Right cardiac atrium (tissue), 5 donors: ENCODE data around the gene TRIM65. TPM values are rescaled to one million over a fixed set of nuclear protein-coding genes. Genes with fewer than 3 reads are reported as not detected.
A peak's percentile ranks its signal among the peaks of the same experiment; 100 is the strongest.

Source experiments
- ATAC-seq, 2 donors: fragments of 200-7000 bp; cut with Tn5 transposase; one replicate each; pipeline versions ENCODE4 v1.8.0 to v1.9.1; 2020; ENCODE audit warnings: moderate library complexity in 2 of 2, mild to moderate bottlenecking in 1 of 2
- DNase-seq, 3 donors: peaks; one replicate each; pipeline ENCODE4 v3.0.0-alpha.2; 2020
- H3K27ac ChIP-seq: one replicate; pipeline ENCODE4 v1.5.1; 2013; ENCODE audit warnings: mild to moderate bottlenecking, low read length, control low read depth, moderate library complexity
- H3K27me3 ChIP-seq: one replicate; pipeline ENCODE4 v1.6.1; 2013; ENCODE audit not compliant: control insufficient read depth, insufficient read depth
- H3K4me1 ChIP-seq: one replicate; pipeline ENCODE4 v1.6.1; 2013; ENCODE audit warnings: low read length; ENCODE audit not compliant: control insufficient read depth, insufficient read depth
- H3K4me3 ChIP-seq: one replicate; pipeline ENCODE4 v1.5.1; 2013; ENCODE audit warnings: low read length, control low read depth
- H3K9me3 ChIP-seq: one replicate; pipeline ENCODE4 v1.6.1; 2013; ENCODE audit warnings: low read length; ENCODE audit not compliant: control insufficient read depth
- WGBS: extraction: QIAGEN DNeasy Blood & Tissue Kit; methylation state at CpG from one replicate; pipeline ENCODE4 v1.1.7; 2013; 5-methylcytosine and 5-hydroxymethylcytosine counted together
- intact Hi-C, 4 donors: fragments of 100-400 bp; cut with DNase I; formaldehyde crosslinking; loops; one replicate each; pipeline versions ENCODE4 v1.11.0 to v1.14.0; 2022 to 2023
- polyA plus RNA-seq: library from polyadenylated mRNA; stranded (reverse); fragments of 200-250 nt; gene quantifications from one replicate; pipeline ENCODE4 v1.2.3, GENCODE V29; 2013
- total RNA-seq, 4 donors: library from RNA; stranded (reverse); fragmentation: NEBNext Ultra II Directional; extraction: Animal tissue kit (Norgen Biotek cat#: 25700); gene quantifications; one replicate each; pipeline ENCODE4 v1.2.1, GENCODE V29; 2021
- donor health status: healthy with polysubstance abuse.
- donor health status: DM: no; HTN: yes; CAD: no.
- donor health status: DM: no; HTN: no; CAD: no.
- donor health status: DM: no; HTN: yes; CAD: no; lungs with severe emphysema.
- donor health status: DM: yes; HTN: yes; CAD: no.

TRIM65 gene
- total and polyA plus RNA-seq, 5 donors = 5.7 to 10.7 (median 7.9) TPM

DNA sequence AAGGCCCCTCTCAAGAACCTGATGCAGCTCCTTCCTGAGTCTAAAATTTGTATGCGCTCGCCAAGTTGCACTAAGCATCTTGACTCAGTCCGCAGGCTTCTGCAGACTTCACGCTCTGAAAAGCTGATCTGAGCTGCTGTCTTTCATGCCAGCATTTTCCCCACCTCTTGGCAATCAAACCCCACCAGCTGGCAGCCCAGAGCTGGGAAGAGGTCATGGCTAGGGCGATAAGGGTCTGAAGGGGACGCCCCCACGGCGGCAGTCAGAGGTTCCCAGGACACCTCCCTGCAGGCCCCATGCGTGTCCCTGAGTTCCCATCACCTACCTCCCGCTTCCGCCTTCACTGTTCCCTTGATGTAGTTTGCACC, 47.5 kb downstream of the TRIM65 start:
- no peak overlapping the region for H3K4me3 ChIP-seq
- ATAC-seq (no peak), DNase-seq (peak in 1 of 3 donors; percentile 66)
- peak overlapping the region; percentile 71 for H3K27ac ChIP-seq
- intact Hi-C loops = no loop called here
- 56% methylated on average over 11 of the region's 11 CpGs for WGBS
- peaks cover 21% of the 10 kb centered on the region for H3K4me1 ChIP-seq
- H3K9me3 ChIP-seq = no peaks in the 10 kb centered on the region
- H3K27me3 ChIP-seq = no peaks in the 10 kb centered on the region

DNA sequence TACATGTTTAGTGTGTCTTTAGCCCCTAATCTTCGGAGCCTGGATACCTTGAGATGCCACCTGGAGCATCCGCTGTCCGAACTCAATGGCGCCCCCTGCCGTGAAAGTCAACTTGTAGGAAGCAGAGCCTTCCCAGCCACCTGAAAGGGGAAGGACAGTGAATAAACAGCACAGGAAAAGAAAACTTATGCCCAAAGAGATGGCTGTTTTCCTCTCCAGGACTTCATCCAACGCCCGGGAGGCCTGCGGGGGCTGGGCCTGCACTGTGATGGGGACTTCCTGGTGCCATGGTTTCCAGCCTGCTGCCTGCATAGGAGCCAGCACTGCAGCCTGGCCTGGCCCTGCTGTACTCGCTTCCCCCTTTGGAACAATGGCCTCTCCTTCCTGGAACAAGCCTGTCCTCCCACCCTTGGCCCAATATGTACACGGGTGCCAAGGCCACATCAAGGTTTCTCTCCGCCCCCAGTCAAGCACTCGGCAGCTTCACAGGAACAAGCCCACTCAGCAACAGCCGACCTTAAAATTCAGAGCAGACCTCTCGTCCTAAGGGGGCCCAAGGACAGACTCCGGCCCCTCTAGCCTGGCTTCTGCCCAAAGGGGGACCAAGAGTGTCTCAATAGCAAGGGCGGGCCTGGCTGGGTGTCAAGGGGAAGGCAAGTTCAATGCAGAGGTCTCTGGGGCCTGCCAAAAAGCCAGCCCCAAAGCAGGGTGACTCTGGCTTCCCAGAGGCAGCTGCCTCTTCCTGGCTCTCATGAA, 48.0 kb downstream of the TRIM65 start:
- H3K9me3 ChIP-seq = no peaks in the 10 kb centered on the region
- peak; percentile 71 to 77 for ATAC-seq
- H3K27ac ChIP-seq = peak overlapping the region; percentile 71
- no peak overlapping the region for H3K4me3 ChIP-seq
- peaks cover 19% of the 10 kb centered on the region for H3K4me1 ChIP-seq
- 37% methylated on average over 16 of the region's 16 CpGs for WGBS
- H3K27me3 ChIP-seq = no peaks in the 10 kb centered on the region
- peak; percentile 84 to 91 (median 86) for DNase-seq
- intact Hi-C loops = no loop called here

DNA sequence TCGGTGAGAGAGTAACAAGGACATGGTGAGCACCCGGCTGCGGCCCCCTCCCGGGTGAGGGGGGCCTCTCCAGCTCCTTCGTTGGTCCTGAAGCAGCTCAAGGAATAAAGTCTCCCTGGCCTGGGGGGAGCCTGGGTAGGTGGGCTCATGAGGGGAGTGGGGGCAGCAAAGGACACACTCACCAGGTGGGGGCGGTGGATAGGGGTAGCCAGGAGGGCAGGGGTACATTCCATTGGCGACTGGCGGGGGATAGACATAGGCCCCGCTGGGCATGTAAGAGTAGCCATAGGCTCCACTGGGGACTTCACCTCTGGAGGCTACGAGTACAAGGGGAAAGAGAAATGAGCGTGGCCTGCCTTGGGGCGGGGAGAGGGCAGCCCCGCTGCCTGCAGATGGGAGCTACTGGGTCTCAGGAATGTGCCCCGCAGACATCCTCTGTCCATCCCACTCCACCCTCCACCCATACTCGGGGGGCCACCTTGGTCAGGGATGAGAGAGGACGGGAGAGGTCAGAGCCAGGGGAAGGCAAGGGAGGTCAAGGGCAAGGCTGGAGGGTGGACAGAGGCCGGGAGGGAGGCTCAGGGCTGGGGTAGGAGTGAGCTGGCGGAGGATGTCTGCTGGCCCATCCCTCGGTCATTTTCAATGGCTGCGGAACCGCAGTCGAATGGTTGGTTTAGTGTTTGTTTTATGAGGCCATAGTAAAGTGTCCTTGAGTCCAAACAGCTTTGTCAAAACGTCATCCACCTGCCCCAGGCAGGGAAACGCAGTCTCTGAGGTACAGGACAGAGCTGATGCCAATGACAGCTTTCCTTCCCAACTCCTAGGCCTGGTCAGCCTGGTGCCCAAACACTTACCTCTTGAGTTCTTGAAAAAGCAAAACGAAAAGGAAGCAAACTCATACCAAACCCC, 48.9 kb downstream of the TRIM65 start:
- peak overlapping the region; percentile 71 for H3K27ac ChIP-seq
- H3K4me1 ChIP-seq = peaks cover 19% of the 10 kb centered on the region
- H3K9me3 ChIP-seq = no peaks in the 10 kb centered on the region
- DNase-seq (no peak), ATAC-seq (no peak)
- H3K4me3 ChIP-seq = no peak overlapping the region
- H3K27me3 ChIP-seq = no peaks in the 10 kb centered on the region
- intact Hi-C loops = no loop called here
- WGBS = 84% methylated on average over 25 of the region's 25 CpGs

DNA sequence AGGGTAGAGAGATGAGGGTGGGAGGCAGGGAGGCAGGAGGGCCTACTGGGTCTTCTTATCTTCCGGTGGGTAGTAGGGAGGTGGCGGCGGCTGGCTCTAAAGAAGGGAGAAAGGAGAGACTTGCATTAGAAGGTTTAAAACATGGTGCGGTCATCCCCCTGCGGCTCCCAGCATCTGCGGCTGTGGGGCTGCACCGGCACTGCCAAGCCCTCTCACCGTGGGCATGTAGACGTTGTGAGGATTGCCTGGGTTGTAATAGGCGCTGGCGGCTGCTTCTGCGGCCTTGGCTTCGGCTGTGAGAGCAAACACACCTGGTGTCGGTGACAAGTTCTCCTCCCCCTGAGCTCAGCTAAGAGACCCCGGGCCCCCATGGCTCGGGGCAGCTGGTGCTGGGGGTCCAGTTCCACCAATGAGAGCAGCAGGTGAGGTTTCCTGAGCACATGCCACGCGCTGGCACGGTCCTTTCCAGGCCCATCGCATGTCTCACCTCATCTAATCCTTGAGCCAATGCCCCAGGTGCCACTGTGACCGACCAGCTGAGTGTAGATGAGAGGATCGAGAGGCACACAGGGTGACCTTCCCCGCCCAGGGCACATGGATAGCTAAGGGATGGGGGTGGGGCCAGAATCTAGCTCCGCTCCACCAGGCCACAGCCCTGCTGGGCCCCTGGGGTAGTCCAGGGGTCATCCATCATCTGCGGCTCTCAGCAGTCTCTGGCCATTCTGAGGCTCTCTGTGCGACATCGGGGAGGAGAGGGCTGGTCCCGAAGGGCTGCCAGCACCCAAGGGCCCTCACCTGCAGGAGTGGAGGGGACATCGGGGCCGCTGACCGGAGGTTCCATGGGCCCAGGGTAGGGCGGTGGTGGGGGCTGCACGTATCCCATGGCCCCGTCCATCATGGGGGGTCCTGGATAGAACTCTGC, 49.8 kb downstream of the TRIM65 start:
- Histone ChIP-seq H3K27ac (peak overlapping the region; percentile 11), H3K4me3 (no peak overlapping the region), H3K4me1 (peaks cover 19% of the 10 kb centered on the region), H3K9me3 (no peaks in the 10 kb centered on the region), H3K27me3 (no peaks in the 10 kb centered on the region)
- WGBS = 84% methylated on average over 34 of the region's 34 CpGs
- intact Hi-C loops = no loop called here
- DNase-seq (peak in 1 of 3 donors; percentile 63), ATAC-seq (no peak)

DNA sequence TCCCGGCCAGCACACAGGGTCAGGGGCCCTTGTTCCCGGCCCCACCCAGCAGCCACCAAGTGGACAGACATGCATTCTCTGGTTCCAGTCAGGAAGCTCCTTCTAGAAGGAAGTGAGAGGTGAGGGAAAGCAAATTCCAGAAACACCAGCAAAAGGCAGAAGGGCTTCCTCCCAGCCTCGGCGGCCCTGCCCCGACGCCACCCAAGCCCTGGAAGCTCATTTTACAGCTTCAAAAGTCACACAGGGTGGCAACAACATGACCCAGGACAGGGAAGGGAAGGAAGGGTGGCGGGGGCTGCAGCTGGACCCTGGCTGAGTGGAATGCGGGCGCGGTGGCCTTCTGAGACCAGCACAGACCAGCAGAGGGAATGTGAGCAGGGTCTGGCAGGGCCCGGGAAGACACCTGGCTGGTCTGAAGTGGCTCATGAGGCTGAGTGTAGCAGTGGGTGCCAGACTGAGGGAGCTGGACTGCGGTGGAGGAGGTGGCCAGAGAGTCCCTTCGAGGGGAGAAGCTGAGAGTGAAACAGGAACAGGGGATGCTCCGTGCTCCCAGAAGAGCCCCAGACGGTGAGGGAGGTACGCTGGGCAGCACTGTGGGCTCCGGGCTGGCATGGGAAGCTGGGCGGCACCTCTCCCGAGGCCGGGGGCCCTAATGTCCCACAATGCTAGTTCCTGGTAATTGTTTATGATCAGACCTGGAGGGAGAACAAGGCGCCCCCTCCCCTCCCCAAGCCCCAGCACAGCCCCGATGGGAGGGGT, 50.6 kb downstream of the TRIM65 start:
- no peak for DNase-seq
- 58% methylated on average over 22 of the region's 22 CpGs for WGBS
- Histone ChIP-seq H3K27me3 (no peaks in the 10 kb centered on the region), H3K27ac (peak overlapping the region; percentile 19), H3K4me3 (no peak overlapping the region), H3K9me3 (no peaks in the 10 kb centered on the region), H3K4me1 (peaks cover 19% of the 10 kb centered on the region)
- peak in 1 of 2 donors; percentile 1 for ATAC-seq
- intact Hi-C loops = no loop called here

DNA sequence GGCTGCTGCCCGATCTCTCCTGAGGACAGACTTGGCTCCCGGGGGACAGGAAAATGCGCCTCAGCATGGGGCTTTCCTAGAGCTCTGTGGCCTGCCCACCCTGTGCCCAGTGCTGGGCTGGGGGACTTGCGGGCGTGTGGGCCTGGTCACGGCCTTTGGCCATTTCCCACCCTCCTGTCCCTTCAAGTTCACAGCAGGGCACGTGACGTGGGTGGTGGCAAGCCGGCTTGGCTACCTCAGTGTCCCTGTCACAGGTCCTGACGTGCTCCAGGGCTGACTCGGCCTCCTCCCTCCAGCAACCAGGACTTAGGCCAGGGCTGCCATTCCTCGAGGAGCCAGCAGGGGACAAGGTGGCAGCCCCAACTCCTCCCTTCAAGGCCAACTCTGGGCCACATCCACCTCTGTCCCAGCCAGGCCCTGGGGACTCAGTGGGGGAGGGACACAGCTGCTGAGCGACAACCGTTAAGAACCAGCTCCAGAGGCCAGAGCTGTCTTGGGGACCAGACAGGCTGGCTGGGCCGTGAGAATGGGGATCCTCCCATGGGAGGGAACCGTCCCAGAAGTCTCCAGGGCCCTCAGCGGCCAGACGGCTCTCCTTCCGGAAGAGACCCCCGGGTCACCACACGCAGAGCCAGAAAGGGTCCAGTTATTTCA, 51.6 kb downstream of the TRIM65 start:
- intact Hi-C loops = no loop called here
- 23% methylated on average over 21 of the region's 21 CpGs for WGBS
- Histone ChIP-seq H3K9me3 (no peaks in the 10 kb centered on the region), H3K27me3 (no peaks in the 10 kb centered on the region), H3K4me1 (peaks cover 19% of the 10 kb centered on the region), H3K4me3 (no peak overlapping the region), H3K27ac (peak overlapping the region; percentile 86)
- ATAC-seq = peak; percentile 66 to 70
- peak; percentile 88 to 93 (median 92) for DNase-seq

DNA sequence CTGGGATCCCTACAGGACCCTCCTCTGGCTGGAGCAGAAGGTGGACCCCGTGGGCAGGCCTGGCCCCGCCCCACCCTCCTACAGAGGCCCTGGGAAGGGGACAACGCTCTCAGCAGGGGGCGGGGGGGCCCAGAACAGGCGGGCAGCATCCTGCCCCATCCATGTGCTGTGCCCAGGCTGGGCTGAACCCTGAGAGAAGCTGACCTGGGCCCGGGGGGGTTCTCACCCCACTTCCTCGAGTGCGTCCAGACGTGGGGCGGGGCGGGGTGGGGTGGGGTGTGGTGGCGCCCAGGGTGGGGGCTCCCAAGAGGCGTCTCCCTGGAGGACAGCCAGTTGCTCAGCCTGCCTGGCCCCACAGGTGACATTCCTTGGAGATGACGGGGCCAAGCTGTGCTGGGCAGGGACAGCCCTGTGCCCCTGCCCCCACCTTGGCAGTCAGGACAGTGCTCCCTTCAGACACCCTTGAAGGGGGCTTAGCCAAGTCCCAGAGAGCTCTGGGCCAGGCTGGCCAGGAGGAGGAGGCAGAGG, 52.2 kb downstream of the TRIM65 start:
- peak overlapping the region; percentile 86 for H3K27ac ChIP-seq
- DNase-seq = peak; percentile 58 to 79 (median 73)
- ATAC-seq = peak; percentile 30 to 46
- intact Hi-C loops = no loop called here
- H3K9me3 ChIP-seq = no peaks in the 10 kb centered on the region
- H3K4me1 ChIP-seq = peaks cover 16% of the 10 kb centered on the region
- no peaks in the 10 kb centered on the region for H3K27me3 ChIP-seq
- WGBS = 36% methylated on average over 14 of the region's 14 CpGs
- H3K4me3 ChIP-seq = no peak overlapping the region

DNA sequence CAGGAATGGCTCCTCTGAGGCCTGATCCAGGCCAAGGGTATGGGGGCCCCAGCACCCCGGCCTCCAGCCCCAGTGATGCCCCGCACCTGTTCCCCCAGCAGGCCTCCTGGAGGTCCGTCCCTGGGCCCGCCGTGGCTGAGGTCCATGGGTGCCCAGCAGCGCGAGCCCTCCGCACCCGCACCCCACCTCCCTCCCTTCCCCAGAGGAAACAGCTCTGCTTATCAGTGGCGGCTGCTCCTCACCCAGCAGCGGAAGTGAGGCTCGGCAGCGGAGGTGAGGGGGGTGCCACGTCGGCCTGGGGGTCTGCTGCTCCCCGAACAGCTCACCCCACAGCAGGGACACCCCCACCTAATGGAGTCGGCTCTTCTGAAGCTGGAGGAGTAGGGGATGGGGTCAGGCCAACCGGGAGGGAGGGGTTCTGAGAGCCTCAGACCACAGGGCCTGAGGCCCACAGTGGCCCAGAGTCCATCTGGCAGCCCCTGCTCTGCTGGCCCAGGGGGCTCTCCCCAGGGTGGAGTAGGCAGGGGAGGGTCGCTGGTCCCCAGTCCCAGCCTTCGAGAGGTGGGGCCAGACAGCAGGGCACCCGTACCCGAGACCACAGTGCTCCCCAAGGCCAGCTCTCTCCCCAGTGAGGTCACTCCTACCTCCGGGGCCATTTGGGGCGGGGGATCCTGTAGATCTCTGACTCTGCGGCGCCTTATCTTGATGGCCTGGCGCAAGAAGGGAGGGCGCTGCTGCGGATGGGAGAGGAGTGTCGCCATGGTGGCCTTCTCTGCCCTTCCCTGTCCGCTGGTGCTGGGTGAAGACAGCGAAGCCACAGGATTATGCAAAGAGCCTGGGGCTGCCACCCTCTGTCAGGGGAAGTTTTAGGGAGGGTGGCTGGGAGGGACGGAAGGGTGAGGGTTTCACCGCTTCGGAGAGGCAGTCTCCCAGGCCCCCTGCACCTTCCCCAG, 52.9 kb downstream of the TRIM65 start, which contains the start of gene UNC13D:
Gene UNC13D (minus strand): TSS at position 828 of the 953 bp plus-strand sequence. CDS start 67 bp downstream, at position 761.
- Histone ChIP-seq H3K27ac (peak within 1 kb of the TSS; percentile 86), H3K9me3 (no peaks in the 10 kb centered on the region), H3K4me1 (peaks cover 13% of the 10 kb centered on the region), H3K4me3 (peak within 1 kb of the TSS; percentile 13), H3K27me3 (no peaks in the 10 kb centered on the region)
- ATAC-seq (peak; percentile 4 to 12), DNase-seq (peak in 2 of 3 donors; percentile 73 to 77)
- intact Hi-C loops = no loop called here
- WGBS = 42% methylated on average over 35 of the region's 35 CpGs
